Right lung (tissue), 5 donors: Measurements from ENCODE around the gene STARD9. TPM values are rescaled to one million over a fixed set of nuclear protein-coding genes. Genes with fewer than 3 reads are reported as not detected.
"Not testable (repeated sequence)": the region's sequence is repeated elsewhere in the genome, so short reads cannot be mapped to it uniquely, and the experiment has no call there.

Experiments
- DNase-seq, 2 donors: peaks; one replicate each; pipeline ENCODE4 v3.0.0-alpha.2; 2013
- polyA plus RNA-seq, 5 donors: library from polyadenylated mRNA; unstranded; fragments of 120-200 nt; gene quantifications; one replicate each; pipeline versions ENCODE4 v1.2.1 to v1.2.3, GENCODE V29; 2013; ENCODE audit warnings: inconsistent platforms in 1 of 5, low replicate concordance in 1 of 5; ENCODE audit not compliant: insufficient read length in 5 of 5, insufficient read depth in 1 of 5

The STARD9 gene
- polyA plus RNA-seq, 5 donors, result 13.2 to 22.1 (median 16.9) TPM

DNA sequence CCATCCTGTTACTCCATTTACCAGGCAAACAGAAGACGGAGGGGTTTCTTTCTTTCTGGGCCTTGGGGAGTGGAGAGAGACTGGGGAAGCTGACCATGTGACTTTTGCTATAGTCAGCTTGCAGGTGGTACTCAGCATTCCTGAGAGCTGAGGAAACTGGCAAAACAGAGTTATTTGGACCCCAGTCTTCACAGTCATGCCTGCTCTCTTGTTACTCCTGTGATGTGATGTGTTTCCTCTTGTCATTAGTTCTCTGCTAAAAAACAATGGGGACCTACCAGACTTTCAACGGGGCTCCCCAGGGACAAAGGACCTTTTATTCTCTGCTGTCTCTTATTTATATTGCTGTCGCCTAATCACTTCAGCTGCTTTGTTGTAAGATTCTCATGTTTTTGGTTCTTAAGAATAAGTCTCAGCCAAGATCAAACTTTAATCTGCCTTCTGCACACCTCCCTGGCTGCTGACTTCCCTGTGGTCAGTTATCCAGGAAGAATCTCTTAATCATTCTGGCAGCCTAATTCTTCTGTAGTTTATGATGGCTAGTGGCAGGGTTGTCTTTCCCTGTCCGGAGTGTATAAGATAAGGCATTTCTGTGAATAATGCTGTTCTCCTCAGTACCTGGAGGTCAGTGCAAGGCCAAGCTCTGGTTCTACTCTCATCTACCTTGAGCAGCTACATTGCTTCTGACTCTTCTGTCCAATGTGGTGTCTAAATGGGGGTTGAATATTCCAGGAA lies 8.8 kb downstream of the STARD9 start:
- DNase-seq, result no peak

DNA sequence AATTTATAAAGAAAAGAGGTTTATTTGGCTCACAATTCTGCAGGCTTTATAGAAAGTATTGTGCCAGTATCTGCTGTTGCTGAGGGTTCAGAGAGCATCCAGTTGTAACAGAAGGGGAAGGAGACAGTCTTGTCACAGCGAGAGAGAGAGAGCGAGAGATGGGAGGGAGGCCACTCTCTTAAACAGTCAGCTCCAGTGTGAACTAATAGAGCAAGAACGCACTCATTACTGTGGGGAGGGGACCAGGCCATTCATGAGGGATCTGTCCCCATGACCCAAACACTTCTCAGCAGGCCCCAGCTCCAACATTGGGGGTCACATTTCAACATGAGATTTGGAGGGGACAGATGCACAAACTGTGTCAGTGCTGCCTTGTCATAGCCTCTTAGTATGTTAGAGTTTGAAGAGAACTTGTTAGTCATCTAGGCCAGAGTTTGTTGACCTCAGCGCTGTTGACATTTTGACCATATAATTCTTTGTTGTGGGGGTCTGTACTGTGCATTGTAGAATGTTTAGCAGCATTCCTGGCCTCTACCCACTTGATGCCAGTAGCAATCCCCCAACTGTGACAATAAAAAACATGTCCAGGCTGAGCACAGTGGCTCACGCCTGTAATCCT lies 15.3 kb downstream of the STARD9 start:
- DNase-seq, result no peak

DNA sequence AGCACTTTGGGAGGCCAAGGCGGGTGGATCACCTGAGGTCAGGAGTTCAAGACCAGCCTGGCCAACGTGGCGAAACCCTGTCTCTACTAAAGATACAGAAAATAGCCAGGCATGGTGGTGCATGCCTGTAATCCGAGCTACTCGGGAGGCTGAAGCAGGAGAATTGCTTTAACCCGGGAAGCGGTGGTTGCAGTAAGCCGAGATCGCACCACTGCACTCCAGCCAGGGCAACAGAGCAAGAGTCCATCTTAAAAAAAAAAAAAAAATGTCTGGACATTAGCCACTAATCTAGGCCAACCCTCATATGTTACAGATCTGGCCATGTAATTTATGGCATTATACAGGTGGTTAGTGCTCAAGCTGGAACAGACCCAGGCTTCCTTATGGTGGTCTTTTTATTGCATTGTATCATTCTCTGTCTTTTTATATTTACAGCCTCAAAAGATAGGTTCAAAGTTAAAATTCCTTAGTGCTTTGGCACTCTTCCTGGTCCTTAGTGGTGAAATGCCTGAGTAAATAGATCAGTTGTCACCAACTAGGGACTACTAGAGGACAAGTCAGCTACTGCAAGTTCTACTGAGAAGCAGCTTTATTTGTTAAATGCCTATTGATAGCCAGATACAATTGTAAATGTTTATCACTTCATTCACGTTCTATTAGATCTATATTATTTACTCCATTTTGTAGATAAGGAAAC lies 16.0 kb downstream of the STARD9 start:
- DNase-seq, result no peak

DNA sequence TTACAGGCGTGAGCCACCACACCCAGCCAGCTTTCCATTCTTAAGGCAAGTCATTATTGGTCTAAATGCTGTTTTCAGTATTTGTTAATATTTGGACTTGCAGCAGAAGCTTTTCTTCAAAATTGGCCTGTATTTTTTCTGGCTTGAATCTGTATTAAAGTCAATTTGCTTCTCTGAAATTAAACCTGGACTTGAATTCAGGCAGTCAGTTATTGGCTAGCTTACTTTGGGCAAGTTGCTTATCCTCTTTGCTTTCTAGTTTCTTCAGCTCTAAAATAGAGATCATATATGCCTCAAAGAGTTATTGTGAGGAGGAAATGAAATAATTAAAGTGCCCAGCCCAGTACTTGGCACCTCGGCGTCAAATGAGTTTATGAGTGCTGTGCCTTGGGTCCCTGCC lies 17.3 kb downstream of the STARD9 start:
- DNase-seq, result no peak

DNA sequence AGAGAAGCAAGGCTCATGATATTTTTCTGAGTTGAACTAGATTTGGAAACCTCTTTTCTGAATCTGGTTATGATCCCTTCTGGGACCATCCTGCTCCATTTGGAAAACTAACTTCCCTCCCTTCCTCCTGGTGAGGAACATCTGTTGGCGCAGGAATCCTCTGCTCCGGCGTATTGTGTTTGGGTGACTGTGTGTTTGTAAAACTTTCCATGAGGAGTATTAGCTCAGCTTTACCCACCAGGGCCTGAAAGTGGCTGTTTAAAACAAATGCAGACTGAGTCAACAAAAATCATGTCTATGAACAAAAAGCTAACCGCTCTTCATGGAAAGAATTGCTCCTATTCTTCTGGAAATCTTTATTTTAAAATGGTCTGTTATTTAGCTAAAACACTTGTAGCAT lies 17.7 kb downstream of the STARD9 start:
- no peak for DNase-seq

DNA sequence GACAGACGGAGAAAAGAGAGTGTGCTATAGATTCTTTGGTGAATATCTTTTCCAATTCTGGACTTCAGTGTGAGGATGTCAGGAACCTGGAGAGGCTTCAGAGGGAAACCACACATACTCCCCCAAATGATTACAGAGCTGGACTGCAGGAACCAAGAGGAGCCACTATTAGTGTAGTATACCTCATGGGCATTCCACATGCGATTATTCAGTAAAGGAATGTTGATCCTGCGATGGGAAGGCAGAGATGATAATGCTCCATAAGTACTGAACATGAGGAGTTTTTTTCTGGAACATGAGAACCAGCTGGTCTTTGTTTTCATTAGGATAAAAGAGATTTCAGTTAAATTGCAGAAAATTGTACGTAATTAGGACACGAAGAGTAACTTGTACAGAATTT lies 18.7 kb downstream of the STARD9 start:
- no peak for DNase-seq

DNA sequence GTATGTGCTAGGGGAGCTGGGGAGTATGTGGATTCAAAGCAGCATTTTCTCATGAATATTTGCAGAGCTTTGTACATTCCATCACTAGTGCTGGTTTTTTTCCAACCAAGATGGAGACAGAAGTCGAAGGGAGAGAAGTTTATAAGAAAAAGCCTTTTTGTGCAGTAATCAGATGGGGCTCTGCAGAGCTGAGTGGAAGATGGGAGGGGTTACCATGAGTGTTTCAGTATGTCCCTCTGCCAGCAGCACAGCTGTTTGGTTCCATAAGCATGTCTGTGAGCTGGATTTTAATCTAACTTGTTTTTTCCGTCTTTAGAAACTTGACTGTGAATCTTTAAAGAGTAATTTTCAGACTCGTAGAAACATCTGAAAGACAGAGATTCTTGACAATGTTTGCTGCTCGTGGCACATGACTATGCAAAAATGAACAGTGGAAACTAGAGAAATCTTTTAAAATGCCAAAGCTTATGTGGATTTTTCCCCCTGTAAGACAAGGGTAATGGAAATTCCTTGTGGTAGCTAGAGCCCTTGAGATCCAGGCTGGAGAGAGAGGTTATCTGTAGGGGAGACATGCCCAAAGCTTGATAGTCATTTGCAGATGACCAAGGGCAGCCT lies 20.3 kb downstream of the STARD9 start:
- peak; percentile 86 to 87 for DNase-seq

DNA sequence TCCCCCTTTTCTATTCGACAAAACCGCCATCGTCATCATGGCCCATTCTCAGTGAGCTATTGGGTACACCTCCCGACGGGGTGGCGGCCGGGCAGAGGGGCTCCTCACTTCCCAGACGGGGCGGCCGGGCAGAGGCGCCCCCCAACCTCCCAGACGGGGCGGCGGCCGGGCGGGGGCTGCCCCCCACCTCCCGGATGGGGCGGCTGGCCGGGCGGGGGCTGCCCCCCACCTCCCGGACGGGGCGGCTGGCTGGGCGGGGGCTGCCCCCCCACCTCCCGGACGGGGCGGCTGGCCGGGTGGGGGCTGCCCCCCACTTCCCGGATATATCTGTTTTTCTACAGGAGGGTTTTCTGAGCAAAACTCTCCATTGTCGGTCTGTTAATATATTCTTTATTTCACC lies 25.9 kb downstream of the STARD9 start:
- not testable (repeated sequence) for DNase-seq

DNA sequence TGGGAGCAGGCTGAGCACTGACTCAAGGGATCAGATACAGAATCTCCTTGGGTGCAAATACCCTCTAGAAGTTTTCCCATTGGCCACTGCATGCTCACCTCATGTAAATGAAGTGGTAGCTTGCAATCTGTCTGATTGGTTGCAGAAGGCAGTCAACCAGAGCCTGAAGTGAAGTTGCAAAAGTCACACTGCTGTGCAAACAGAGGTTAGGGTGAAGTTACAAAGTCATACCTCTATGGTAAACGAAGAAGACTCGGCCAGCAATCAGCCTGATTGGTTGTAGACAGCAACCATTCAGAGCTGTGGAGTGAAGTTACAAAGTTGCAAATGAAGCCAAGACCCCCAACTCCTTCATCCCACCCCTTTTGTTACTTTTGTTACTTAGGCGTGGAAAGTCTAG lies 27.1 kb downstream of the STARD9 start:
- DNase-seq, result no peak

DNA sequence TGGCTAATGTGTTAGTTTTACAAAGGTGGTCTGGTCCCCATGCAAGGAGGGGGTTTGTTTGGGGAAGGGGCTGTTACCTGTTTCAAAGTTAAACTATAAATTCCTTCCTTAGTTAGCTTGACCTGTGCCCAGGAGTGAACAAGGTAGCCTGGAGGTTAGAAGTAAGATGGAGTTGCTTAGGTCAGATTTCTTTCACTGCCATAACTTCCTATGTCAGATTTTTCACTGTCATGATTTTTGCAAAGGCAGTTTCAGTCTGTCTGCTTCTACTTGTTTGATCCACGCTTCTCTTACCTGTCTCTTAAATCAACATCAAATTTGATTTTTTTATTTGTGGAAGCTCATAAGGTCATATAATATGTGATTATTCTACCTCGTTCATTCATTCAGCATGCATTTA lies 28.6 kb downstream of the STARD9 start:
- no peak for DNase-seq

DNA sequence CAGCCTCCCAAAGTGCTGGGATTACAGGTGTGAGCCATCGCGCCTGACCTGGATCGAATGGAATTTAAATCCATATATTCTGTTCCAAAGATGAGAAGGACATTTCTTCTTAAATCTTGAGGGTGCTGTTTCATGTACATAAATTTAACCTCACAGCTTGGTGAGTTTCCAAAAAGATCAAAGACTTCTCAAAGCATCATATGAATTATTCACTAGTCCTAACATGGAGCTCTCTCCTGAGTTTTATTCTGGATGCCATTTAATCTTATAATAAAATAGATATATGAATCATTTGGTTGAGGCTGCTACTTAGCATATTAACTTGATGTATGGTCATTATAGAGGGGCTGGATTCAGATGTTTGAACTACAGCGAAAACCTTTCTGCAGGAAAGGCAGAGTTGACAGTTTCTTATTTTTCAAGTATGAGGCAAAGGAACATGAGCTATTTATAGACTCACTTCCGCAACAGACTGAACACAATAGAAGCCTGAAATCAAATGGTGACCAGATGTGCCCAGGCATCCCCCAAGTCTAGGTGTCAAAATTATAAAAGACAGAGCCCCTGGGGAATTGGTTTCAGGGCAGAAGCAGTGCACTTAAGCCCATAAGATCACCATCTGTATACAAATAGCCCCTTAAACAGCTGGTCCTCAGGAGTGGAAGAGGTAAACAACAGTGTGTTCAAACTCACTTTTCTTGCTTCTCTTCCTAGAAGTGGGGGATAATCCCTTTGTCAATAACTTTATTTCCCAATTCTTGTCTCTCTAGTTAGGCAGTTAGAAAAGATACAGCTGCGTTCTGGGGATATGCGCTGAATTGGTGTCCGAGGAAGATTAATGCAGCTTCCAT lies 29.7 kb downstream of the STARD9 start:
- DNase-seq, result no peak

DNA sequence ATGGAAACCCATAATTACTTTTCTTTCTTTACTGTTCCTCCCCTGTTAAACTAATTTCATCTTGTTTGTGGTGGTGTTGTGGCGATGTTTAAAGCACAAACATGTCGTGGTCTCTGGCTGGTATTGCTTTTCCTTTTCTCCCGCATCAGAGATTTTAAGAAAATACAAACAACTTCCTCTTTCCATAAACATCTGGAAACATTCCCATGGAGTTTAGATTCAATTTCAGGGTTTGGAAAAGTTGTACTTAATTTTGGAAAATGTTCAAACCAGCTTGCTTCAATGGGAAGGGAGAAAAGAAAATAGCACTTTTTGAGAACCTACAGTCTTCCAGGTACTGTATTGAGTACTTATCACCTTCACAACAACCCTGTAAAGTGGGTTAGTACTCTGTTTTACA lies 30.4 kb downstream of the STARD9 start:
- no peak for DNase-seq

DNA sequence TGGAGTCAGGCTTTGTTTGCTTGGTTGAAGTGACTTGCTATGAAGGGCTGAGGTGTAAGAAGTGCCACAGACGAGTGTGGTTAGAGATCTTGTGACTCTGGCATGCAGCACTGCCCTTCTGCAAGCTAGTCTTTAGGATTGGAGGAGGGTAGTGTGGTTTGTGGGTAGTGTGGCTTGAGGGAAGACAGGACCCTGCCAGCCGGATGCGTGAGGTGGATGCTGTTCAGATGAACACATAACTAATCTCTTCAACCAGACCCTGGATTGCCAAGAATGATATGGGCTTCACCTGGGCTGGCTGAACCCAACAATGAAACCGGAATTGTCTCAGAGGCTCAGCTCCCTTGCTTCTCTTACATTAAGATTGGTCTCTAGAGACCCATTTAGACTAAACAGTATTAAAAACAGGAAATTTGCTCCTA lies 32.7 kb downstream of the STARD9 start:
- DNase-seq, result no peak

DNA sequence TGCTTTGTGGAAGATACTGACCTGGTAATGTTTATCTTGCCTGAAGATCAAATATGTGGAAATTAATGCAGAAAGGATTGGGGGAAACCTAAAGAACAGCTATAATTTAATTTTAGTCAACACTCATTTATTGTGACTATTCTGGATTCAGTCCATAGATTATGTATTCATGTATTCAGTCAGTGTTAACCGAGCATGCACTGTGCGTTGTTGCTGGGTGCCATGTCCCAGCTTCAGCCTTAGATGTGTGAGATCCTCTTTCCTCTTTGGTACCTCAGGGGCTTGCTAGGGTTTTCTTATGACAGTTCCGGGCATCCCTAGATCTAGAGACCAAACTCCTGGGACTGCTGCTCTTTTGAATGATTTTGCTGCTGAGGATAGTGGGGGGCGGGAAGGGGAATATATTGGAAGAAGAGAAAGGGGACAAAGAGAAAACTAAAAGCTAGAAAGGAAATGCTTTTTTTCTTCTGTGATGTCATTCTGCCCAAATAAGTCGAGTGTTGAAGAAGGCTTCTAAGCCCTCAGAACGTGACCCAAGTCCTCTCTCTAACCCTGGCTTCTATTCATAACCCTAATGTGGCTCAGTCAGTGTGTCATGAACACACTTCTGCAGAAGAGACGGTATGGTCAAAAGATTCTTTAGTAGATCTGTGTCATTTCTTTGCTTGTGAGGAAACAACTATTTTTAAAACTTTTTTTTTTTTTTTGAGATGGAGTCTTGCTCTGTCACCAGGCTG lies 33.5 kb downstream of the STARD9 start:
- DNase-seq, result no peak

DNA sequence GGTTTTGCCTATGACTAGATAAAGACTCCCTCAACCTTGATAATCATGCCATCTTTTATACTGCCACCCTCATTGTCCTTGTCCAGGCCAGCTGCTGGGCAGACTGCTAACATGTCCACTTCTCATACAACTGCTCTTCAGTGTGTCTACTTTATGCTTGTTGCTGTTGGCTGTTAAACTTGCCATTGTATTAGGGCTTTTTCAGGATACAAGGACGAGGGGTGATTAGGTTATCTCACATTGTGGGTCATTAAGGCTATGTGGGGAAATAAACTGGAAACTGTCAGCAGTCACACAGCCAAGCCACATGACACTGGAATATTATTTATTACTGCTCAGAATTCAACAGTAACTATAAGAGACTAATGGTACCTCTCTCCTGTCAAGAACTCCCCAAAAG lies 36.1 kb downstream of the STARD9 start:
- DNase-seq, result no peak

DNA sequence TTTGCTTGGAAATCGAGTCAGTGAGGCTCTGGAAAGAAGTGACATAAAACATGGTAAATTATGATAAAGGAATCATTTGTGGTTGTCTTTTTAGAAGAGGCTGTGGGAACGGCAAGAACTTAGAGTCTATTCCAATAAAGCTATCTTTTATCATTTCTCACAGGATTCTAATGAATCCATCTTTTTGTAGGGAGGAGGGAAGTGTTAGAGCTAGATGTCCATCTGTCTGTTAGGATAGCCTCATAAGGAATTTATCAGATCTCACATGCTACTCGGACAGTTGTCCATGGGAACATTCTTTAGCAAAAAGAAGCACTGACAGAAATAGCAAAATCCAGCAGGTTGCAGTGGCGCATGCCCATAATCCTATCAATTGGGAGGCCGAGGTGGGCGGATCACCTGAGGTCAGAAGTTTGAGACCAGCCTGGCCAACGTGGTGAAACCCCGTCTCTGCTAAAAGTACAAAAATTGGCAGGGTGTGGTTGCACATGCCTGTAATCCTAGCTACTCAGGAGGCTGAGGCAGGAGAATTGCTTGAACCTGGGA lies 37.0 kb downstream of the STARD9 start:
- DNase-seq, result no peak

DNA sequence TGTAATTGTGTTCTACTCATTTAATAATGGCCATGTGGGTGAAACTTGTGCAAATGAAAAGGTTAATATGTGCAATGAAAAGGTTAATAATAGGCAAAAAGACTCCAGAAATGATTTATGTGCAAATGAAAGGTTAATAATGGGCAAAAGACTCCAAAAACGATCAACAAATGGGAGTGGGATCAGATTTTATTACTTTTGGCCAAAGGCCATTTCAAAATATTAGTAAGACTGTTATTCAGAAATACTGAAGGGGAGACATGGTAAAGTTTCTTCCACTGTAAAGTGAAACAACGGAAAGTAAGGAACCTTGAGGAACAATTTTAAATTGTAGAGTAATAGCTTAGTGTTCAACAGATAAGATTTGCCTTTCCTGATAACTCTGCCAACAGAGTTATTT lies 40.7 kb downstream of the STARD9 start:
- DNase-seq, result no peak

DNA sequence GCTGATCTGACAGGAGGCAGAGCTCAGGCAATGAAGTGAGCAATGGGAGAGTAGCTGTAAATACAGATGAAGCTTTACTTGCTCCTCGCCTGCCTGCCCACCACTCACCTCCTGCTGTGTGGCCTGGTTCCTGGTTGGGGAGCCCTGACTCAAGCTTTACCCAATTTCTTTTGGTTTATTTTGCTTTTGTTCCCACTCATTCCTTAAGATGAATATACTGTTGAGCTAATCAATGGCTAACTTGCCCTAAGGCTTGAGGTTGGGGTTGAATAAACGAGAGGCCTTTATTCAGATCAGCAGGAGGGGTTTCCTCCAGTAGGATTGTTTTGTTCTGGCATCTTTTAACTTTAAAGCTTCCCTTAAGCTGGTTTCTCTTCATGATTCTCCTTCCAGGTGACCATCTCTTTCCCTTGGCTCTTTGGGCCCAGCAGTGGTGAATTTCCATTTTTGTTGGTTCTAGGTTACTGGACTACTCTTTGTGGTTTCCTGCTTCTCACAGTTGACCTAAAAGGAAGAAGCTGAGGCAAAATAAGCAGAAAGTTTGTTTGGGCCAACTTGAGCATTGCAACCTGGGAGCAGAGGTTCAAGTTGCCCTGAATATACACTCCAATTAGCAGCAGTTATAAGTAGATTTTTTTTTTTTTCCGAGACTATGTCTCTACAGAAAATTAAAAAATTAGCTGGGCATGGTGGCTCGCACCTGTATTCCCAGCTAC lies 44.4 kb downstream of the STARD9 start:
- no peak for DNase-seq

DNA sequence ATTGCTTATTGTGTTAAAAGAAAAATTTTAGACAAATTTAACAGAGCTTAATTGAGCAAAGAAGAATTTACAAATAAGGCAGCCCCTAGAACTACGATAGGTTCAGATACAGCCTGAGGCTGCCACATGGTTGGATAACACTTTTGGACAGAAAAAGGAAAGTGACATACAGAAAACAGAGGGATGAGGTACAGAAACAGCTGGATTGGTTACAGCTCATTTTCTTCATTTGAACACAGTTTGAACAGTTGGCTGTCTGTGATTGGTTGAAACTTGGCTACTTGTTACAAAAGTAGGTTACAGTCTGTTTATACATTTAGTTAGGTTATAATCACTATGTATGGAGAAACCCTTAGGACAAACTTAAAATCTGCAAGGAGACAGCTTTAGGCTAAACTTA lies 46.0 kb downstream of the STARD9 start:
- DNase-seq, result no peak
